CD14-positive monocyte (primary cell): ENCODE measurements around the gene FAM9C. TPM values are rescaled to one million over a fixed set of nuclear protein-coding genes. Genes with fewer than 3 reads are reported as not detected.

ENCODE experiments used
- DNase-seq, 3 donors: peaks; one replicate each; pipeline ENCODE4 v3.0.0-alpha.2; 2011 to 2022
- H2AFZ ChIP-seq: 2 replicates; pipeline ENCODE4 v1.6.0; 2012; ENCODE audit warnings: mild to moderate bottlenecking, low read depth, low read length, inconsistent platforms; ENCODE audit not compliant: insufficient read depth, poor library complexity, severe bottlenecking
- H3K27ac ChIP-seq, 2 donors: 1 replicate in 1 of 2; 2 replicates in 1 of 2; pipeline ENCODE4 v1.5.1; 2012 to 2013; ENCODE audit warnings: low read length in 2 of 2, control low read depth in 1 of 2, inconsistent platforms in 1 of 2, low read depth in 1 of 2, mild to moderate bottlenecking in 1 of 2
- H3K27me3 ChIP-seq, 2 donors: one replicate each; pipeline versions ENCODE4 v1.6.0 to v1.6.1; 2011 to 2013; ENCODE audit warnings: low read length in 2 of 2; ENCODE audit not compliant: control insufficient read depth in 2 of 2, insufficient read depth in 2 of 2
- H3K36me3 ChIP-seq, 2 donors: replicated peaks in 1 of 2; 1 replicate in 1 of 2; 2 replicates in 1 of 2; pipeline versions ENCODE4 v1.5.1 to v1.6.1; 2012 to 2013; ENCODE audit warnings: low read length in 2 of 2, control low read depth in 1 of 2, inconsistent platforms in 1 of 2, mild to moderate bottlenecking in 1 of 2; ENCODE audit not compliant: insufficient read depth in 2 of 2, control insufficient read depth in 1 of 2
- H3K4me1 ChIP-seq, 2 donors: 1 replicate in 1 of 2; 2 replicates in 1 of 2; pipeline versions ENCODE4 v1.5.1 to v1.6.1; 2012 to 2013; ENCODE audit warnings: low read length in 2 of 2, control low read depth in 1 of 2, inconsistent platforms in 1 of 2, mild to moderate bottlenecking in 1 of 2, moderate library complexity in 1 of 2; ENCODE audit not compliant: insufficient read depth in 2 of 2, control insufficient read depth in 1 of 2
- H3K4me2 ChIP-seq: replicated peaks from 2 replicates; pipeline ENCODE3; 2012; ENCODE audit warnings: low read length, moderate library complexity, mild to moderate bottlenecking; ENCODE audit not compliant: poor library complexity, severe bottlenecking; ENCODE audit errors: extremely low read depth
- H3K4me3 ChIP-seq, 3 experiments: fragments of 200-600 bp in 1 of 3; sonication (generic) in 1 of 3; replicated peaks in 1 of 3; 1 replicate in 2 of 3; 2 replicates in 1 of 3; pipeline ENCODE4 v1.5.1; 2011 to 2013; ENCODE audit warnings: low read length in 3 of 3, mild to moderate bottlenecking in 3 of 3, control low read depth in 2 of 3, low read depth in 2 of 3, inconsistent platforms in 1 of 3, moderate library complexity in 1 of 3
- H3K79me2 ChIP-seq: 2 replicates; pipeline ENCODE4 v1.6.0; 2012; ENCODE audit warnings: mild to moderate bottlenecking, control low read depth, inconsistent platforms, low read length, moderate library complexity; ENCODE audit not compliant: insufficient read depth
- H3K9ac ChIP-seq: 2 replicates; pipeline ENCODE4 v1.6.0; 2017; ENCODE audit warnings: low read length, mild to moderate bottlenecking; ENCODE audit not compliant: insufficient read depth, poor library complexity, severe bottlenecking
- H3K9me3 ChIP-seq, 2 donors: replicated peaks in 1 of 2; 1 replicate in 1 of 2; 2 replicates in 1 of 2; pipeline versions ENCODE4 v1.5.1 to v1.6.1; 2012 to 2013; ENCODE audit warnings: low read length in 2 of 2, control low read depth in 1 of 2; ENCODE audit not compliant: control insufficient read depth in 1 of 2, insufficient read depth in 1 of 2
- H4K20me1 ChIP-seq: 2 replicates; pipeline ENCODE4 v1.6.0; 2012; ENCODE audit warnings: mild to moderate bottlenecking, low read length, control low read depth, moderate library complexity; ENCODE audit not compliant: insufficient read depth
- H3K27ac Mint-ChIP-seq, 7 donors: one replicate each; pipeline ENCODE4 v1.8.0; 2020; ENCODE audit warnings: mild to moderate bottlenecking in 7 of 7, mixed read lengths in 7 of 7, moderate library complexity in 6 of 7, inconsistent platforms in 2 of 7
- H3K27me3 Mint-ChIP-seq, 3 donors: one replicate each; pipeline ENCODE4 v1.8.0; 2021 to 2022; ENCODE audit warnings: low read depth in 3 of 3, mild to moderate bottlenecking in 3 of 3, mixed read lengths in 3 of 3, moderate library complexity in 3 of 3, inconsistent platforms in 1 of 3
- H3K36me3 Mint-ChIP-seq, 2 donors: one replicate each; pipeline ENCODE4 v1.8.0; 2020; ENCODE audit warnings: mixed read lengths in 2 of 2, inconsistent platforms in 1 of 2, mild to moderate bottlenecking in 1 of 2
- H3K4me1 Mint-ChIP-seq: one replicate; pipeline ENCODE4 v1.8.0; 2020; ENCODE audit warnings: mild to moderate bottlenecking, mixed read lengths
- H3K4me3 Mint-ChIP-seq, 2 donors: one replicate each; pipeline ENCODE4 v1.8.0; 2020; ENCODE audit warnings: mild to moderate bottlenecking in 2 of 2, mixed read lengths in 2 of 2, moderate library complexity in 1 of 2
- H3K9me3 Mint-ChIP-seq, 7 donors: one replicate each; pipeline ENCODE4 v1.8.0; 2020 to 2022; ENCODE audit warnings: mixed read lengths in 7 of 7, mild to moderate bottlenecking in 6 of 7, moderate library complexity in 6 of 7, inconsistent platforms in 2 of 7
- WGBS: methylation state at CpG from one replicate; pipeline ENCODE4 v1.1.5; 2013; ENCODE audit warnings: missing lambda C conversion rate; ENCODE audit not compliant: insufficient coverage; 5-methylcytosine and 5-hydroxymethylcytosine counted together
- intact Hi-C, 2 donors: fragments of 100-400 bp; cut with micrococcal nuclease; formaldehyde crosslinking; loops; one replicate each; pipeline versions ENCODE4 v1.15.0 to v1.15.1; 2023
- polyA plus RNA-seq, 3 donors: library from polyadenylated mRNA; depleted of rRNA in 1 of 3; unstranded in 2 of 3; stranded (reverse) in 1 of 3; fragments of 300-500 nt in 2 of 3; fragments of >200 nt in 1 of 3; fragmentation: Illumina TruSeq in 2 of 3; gene quantifications; 1 replicate in 2 of 3; 2 replicates in 1 of 3; pipeline ENCODE4 v1.2.3, GENCODE V29; 2012 to 2021
- TF ChIP-seq, protein P1 (sequence below): fragments of 200-600 bp; IDR thresholded peaks from one replicate; pipeline ENCODE4 v1.8.0; 2022; ENCODE audit warnings: antibody characterized with exemption, mild to moderate bottlenecking

FAM9C gene
- polyA plus RNA-seq, 3 donors, result not detected

DNA sequence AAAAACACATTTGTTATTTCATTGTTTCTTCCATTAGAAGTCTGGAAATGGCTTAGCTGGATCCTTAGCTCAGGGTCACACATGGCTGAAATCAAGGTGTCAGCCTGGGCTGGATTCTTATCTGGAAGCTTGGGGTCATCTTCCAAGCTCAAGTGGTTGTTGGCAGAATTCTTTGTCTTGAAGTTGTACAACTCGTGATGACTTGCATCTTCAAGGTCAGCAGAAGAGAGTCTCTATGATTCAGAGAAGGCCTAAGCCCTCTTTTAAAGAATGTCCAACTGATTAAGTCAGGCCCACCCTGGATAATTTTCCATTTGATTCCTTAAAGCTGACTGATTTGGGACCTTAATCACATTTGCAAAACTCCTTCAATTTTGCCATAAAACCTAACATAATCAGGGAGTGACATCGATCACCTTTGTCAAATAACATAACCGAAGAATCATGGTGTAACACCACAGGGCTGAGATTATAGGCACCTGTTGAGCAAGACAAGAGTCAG lies 47.4 kb downstream of the FAM9C start:
- Mint-ChIP-seq H3K9me3 (peaks cover 0 to 3% (median 0%) of the 10 kb centered on the region in 7 donors), H3K4me1 (peaks cover 33% of the 10 kb centered on the region), H3K36me3 (no peaks in the 10 kb centered on the region), H3K27ac (no peak overlapping the region), H3K4me3 (no peak overlapping the region), H3K27me3 (peaks cover 0 to 41% (median 0%) of the 10 kb centered on the region in 3 donors)
- H3K27me3 ChIP-seq, result peaks cover 0 to 40% of the 10 kb centered on the region in 2 donors
- TF ChIP-seq, protein P1, sequence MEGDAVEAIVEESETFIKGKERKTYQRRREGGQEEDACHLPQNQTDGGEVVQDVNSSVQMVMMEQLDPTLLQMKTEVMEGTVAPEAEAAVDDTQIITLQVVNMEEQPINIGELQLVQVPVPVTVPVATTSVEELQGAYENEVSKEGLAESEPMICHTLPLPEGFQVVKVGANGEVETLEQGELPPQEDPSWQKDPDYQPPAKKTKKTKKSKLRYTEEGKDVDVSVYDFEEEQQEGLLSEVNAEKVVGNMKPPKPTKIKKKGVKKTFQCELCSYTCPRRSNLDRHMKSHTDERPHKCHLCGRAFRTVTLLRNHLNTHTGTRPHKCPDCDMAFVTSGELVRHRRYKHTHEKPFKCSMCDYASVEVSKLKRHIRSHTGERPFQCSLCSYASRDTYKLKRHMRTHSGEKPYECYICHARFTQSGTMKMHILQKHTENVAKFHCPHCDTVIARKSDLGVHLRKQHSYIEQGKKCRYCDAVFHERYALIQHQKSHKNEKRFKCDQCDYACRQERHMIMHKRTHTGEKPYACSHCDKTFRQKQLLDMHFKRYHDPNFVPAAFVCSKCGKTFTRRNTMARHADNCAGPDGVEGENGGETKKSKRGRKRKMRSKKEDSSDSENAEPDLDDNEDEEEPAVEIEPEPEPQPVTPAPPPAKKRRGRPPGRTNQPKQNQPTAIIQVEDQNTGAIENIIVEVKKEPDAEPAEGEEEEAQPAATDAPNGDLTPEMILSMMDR, result no peak
- H3K9ac ChIP-seq, result no peak overlapping the region
- H3K9me3 ChIP-seq, result no peaks in the 10 kb centered on the region
- H3K27ac ChIP-seq, result no peak overlapping the region
- 100% methylated on average over 3 of the region's 3 CpGs for WGBS
- no peaks in the 10 kb centered on the region for H3K79me2 ChIP-seq
- intact Hi-C loops, result no loop called here
- H3K4me1 ChIP-seq, result peaks cover 37 to 39% of the 10 kb centered on the region in 2 donors
- H3K4me2 ChIP-seq, result no peak overlapping the region
- H4K20me1 ChIP-seq, result no peaks in the 10 kb centered on the region
- no peak for DNase-seq
- H3K36me3 ChIP-seq, result no peaks in the 10 kb centered on the region
- H2AFZ ChIP-seq, result no peak overlapping the region
- no peak overlapping the region for H3K4me3 ChIP-seq

DNA sequence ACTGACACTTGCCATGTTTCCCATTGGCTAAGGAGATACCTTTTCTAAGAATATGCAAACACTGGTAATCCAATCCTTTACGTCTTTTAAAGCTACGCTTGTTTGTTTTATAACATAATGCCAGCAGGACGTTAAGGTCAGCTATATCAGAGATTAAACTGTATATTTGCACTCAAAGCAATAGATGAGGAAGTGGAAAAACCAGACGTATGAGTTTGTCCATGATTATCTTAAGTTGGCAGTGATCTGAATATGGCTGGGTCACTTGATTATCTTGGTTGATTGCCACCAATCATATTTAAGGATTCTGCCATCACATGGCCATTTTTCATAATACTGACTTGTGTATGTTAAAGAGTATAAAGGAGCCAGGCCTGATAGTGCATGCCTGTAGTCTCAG lies 50.1 kb downstream of the FAM9C start:
- peaks cover 20% of the 10 kb centered on the region for H3K4me1 Mint-ChIP-seq
- no peak for DNase-seq
- no peak overlapping the region for H3K27ac Mint-ChIP-seq
- TF ChIP-seq, protein P1, result no peak
- Histone ChIP-seq H3K4me3 (no peak overlapping the region), H3K4me1 (peaks cover 20 to 23% of the 10 kb centered on the region in 2 donors), H3K9ac (no peak overlapping the region), H3K36me3 (no peaks in the 10 kb centered on the region), H3K27ac (no peak overlapping the region), H2AFZ (no peak overlapping the region), H3K9me3 (no peaks in the 10 kb centered on the region), H3K4me2 (no peak overlapping the region), H3K27me3 (peaks cover 0 to 45% of the 10 kb centered on the region in 2 donors), H4K20me1 (no peaks in the 10 kb centered on the region), H3K79me2 (no peaks in the 10 kb centered on the region)
- peaks cover 0 to 3% (median 0%) of the 10 kb centered on the region in 7 donors for H3K9me3 Mint-ChIP-seq
- no CpG with 5 or more reads among the region's 4 CpGs for WGBS
- no peaks in the 10 kb centered on the region for H3K36me3 Mint-ChIP-seq
- intact Hi-C loops, result no loop called here
- H3K27me3 Mint-ChIP-seq, result peaks cover 0 to 41% (median 2%) of the 10 kb centered on the region in 3 donors
- no peak overlapping the region for H3K4me3 Mint-ChIP-seq
